Endodermal cell (in vitro differentiated cells): ENCODE data around the gene EPHB1. TPM values are rescaled to one million over a fixed set of nuclear protein-coding genes. Genes with fewer than 3 reads are reported as not detected.

Experiments
- DNase-seq: peaks from one replicate; pipeline ENCODE4 v3.0.0-alpha.2; 2017
- H3K27ac ChIP-seq: 2 replicates; pipeline ENCODE4 v1.5.1; 2013; ENCODE audit warnings: mild to moderate bottlenecking, low read depth, low read length, moderate library complexity
- H3K27me3 ChIP-seq: 2 replicates; pipeline ENCODE4 v1.6.1; 2013; ENCODE audit warnings: mild to moderate bottlenecking, low read length, moderate library complexity; ENCODE audit not compliant: insufficient read depth, control insufficient read depth, poor library complexity, severe bottlenecking
- H3K36me3 ChIP-seq: 2 replicates; pipeline ENCODE4 v1.7.0; 2013; ENCODE audit warnings: mild to moderate bottlenecking, low read length, moderate library complexity; ENCODE audit not compliant: control insufficient read depth, insufficient read depth
- H3K4me1 ChIP-seq: one replicate; pipeline ENCODE4 v1.7.0; 2013; ENCODE audit warnings: low read length; ENCODE audit not compliant: control insufficient read depth, insufficient read depth
- H3K4me3 ChIP-seq: 2 replicates; pipeline ENCODE4 v1.5.1; 2013; ENCODE audit warnings: mild to moderate bottlenecking, low read length, moderate library complexity
- H3K9ac ChIP-seq: 2 replicates; pipeline ENCODE4 v1.6.1; 2013; ENCODE audit warnings: mild to moderate bottlenecking, low read length, moderate library complexity; ENCODE audit not compliant: poor library complexity, severe bottlenecking; ENCODE audit errors: extremely low read depth
- H3K9me3 ChIP-seq: 2 replicates; pipeline ENCODE4 v1.6.1; 2013; ENCODE audit warnings: mild to moderate bottlenecking, low read length, moderate library complexity; ENCODE audit not compliant: control insufficient read depth
- H3K27ac Mint-ChIP-seq: 2 replicates; pipeline ENCODE4 v1.8.0; 2020; ENCODE audit warnings: mixed read lengths
- H3K27me3 Mint-ChIP-seq: 2 replicates; pipeline ENCODE4 v1.8.0; 2021; ENCODE audit warnings: mild to moderate bottlenecking, mixed read lengths; ENCODE audit not compliant: insufficient read depth
- H3K36me3 Mint-ChIP-seq: 2 replicates; pipeline ENCODE4 v1.8.0; 2020; ENCODE audit warnings: low read depth, mixed read lengths
- H3K4me1 Mint-ChIP-seq: 2 replicates; pipeline ENCODE4 v1.8.0; 2020; ENCODE audit warnings: mixed read lengths
- H3K4me3 Mint-ChIP-seq: 2 replicates; pipeline ENCODE4 v1.8.0; 2020; ENCODE audit warnings: mild to moderate bottlenecking, moderate library complexity, mixed read lengths
- H3K9me3 Mint-ChIP-seq: 2 replicates; pipeline ENCODE4 v1.8.0; 2020; ENCODE audit warnings: mild to moderate bottlenecking, mixed read lengths
- WGBS, 2 experiments: methylation state at CpG; one replicate each; pipeline versions ENCODE4 v1.1.5 to v1.1.7; 2013; ENCODE audit warnings: missing lambda C conversion rate in 2 of 2, mixed read lengths in 1 of 2; ENCODE audit not compliant: insufficient coverage in 1 of 2, insufficient read length in 1 of 2; 5-methylcytosine and 5-hydroxymethylcytosine counted together
- total RNA-seq, 2 donors: library from RNA; stranded (reverse); fragmentation: NEBNext Ultra II Directional in 1 of 2; extraction: Animal tissue kit (Norgen Biotek cat#: 25700) in 1 of 2; gene quantifications; 2 replicates in 1 of 2; 3 replicates in 1 of 2; pipeline ENCODE4 v1.2.1, GENCODE V29; 2021
- TF ChIP-seq, protein P1 (sequence below): fragments of 200-600 bp; sonication (generic); conservative IDR thresholded peaks from 2 replicates; pipeline ENCODE4 v1.5.0; 2021; ENCODE audit warnings: antibody characterized with exemption, mild to moderate bottlenecking

EPHB1 gene
- total RNA-seq, 2 donors from 2014 or later: 2.9 to 3.6 TPM

DNA sequence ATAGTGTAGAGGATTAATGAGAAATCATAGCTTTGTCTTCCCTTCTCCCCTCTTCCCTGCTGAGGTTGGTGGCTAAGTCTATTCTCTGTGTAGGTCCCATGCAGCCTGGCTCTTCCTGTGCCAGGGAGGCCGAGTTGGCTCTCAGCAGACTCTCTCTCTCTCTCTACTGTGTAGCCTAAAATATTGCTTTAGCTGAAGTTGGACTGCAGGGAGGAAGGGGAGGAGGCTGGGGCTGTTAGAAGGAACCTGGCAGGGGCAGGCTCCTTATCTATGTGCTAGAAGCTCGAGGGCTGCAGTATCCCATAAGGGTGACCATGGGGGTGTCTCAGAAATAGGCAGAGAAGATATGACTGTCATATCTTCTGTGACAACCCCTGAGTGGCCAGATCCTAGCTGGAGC lies 160.8 kb downstream of the EPHB1 start:
- Mint-ChIP-seq H3K4me1 (peaks cover 11% of the 10 kb centered on the region), H3K9me3 (no peaks in the 10 kb centered on the region), H3K4me3 (no peak overlapping the region), H3K36me3 (no peaks in the 10 kb centered on the region), H3K27me3 (peaks cover 26% of the 10 kb centered on the region), H3K27ac (no peak overlapping the region)
- no peak for DNase-seq
- TF ChIP-seq, protein P1, sequence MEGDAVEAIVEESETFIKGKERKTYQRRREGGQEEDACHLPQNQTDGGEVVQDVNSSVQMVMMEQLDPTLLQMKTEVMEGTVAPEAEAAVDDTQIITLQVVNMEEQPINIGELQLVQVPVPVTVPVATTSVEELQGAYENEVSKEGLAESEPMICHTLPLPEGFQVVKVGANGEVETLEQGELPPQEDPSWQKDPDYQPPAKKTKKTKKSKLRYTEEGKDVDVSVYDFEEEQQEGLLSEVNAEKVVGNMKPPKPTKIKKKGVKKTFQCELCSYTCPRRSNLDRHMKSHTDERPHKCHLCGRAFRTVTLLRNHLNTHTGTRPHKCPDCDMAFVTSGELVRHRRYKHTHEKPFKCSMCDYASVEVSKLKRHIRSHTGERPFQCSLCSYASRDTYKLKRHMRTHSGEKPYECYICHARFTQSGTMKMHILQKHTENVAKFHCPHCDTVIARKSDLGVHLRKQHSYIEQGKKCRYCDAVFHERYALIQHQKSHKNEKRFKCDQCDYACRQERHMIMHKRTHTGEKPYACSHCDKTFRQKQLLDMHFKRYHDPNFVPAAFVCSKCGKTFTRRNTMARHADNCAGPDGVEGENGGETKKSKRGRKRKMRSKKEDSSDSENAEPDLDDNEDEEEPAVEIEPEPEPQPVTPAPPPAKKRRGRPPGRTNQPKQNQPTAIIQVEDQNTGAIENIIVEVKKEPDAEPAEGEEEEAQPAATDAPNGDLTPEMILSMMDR: no peak
- Histone ChIP-seq H3K4me3 (no peak overlapping the region), H3K27me3 (no peaks in the 10 kb centered on the region), H3K36me3 (no peaks in the 10 kb centered on the region), H3K9me3 (no peaks in the 10 kb centered on the region), H3K9ac (no peak overlapping the region), H3K27ac (no peak overlapping the region), H3K4me1 (no peaks in the 10 kb centered on the region)
- WGBS, 2 experiments: 85 to 100% methylated on average over 1 to 2 of the region's 2 CpGs

DNA sequence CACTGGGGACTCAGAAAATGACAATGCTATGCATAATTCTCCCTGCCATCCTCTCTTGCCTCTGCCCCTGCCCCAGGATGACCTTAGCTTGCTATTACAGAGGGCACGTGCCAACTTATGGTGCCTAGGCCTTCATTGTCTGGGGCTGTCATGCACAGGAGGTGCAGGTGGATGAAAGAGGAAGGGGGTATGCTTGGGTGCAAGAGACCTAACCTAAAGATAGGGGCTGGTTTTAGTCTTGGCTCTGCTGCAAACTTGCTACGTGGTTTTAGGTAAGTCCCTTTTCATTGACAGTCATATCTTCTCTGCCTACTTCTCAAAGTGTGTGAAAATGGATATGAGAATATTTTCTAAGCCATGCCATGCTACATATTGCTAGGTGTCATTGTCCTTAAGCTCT lies 161.3 kb downstream of the EPHB1 start:
- Mint-ChIP-seq H3K36me3 (no peaks in the 10 kb centered on the region), H3K4me3 (no peak overlapping the region), H3K4me1 (peaks cover 11% of the 10 kb centered on the region), H3K27me3 (peaks cover 24% of the 10 kb centered on the region), H3K9me3 (no peaks in the 10 kb centered on the region), H3K27ac (no peak overlapping the region)
- Histone ChIP-seq H3K4me3 (no peak overlapping the region), H3K4me1 (no peaks in the 10 kb centered on the region), H3K9me3 (no peaks in the 10 kb centered on the region), H3K27ac (no peak overlapping the region), H3K9ac (no peak overlapping the region), H3K36me3 (no peaks in the 10 kb centered on the region), H3K27me3 (no peaks in the 10 kb centered on the region)
- no peak for DNase-seq
- WGBS, 2 experiments: 80 to 98% methylated on average over 1 to 2 of the region's 2 CpGs
- TF ChIP-seq, protein P1: no peak

DNA sequence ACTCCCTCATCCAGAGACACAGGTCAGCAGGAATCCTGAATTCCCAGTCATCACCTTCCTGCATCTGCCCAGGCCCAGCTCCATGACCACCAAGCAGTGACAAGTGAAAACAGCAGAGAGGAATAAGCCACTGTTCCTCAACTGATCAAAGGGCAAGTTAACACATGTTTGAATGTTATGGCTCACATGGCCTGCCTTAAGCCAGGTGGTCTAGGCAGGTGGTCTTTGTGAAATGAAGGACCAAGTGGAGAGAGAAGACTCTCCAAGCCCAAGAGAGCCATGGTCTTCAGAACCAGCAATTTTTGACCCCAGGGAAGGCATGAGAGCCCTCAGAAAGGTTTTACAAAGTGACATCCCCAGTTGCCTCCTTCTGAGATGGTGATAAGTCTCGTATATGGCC lies 161.8 kb downstream of the EPHB1 start:
- TF ChIP-seq, protein P1: no peak
- H3K9me3 ChIP-seq: no peaks in the 10 kb centered on the region
- no peak overlapping the region for H3K4me3 Mint-ChIP-seq
- no peaks in the 10 kb centered on the region for H3K27me3 ChIP-seq
- no peak overlapping the region for H3K27ac Mint-ChIP-seq
- peak; percentile 18 for DNase-seq
- no peaks in the 10 kb centered on the region for H3K9me3 Mint-ChIP-seq
- H3K4me1 Mint-ChIP-seq: peaks cover 11% of the 10 kb centered on the region
- H3K36me3 ChIP-seq: no peaks in the 10 kb centered on the region
- no peak overlapping the region for H3K4me3 ChIP-seq
- WGBS, 2 experiments: 75 to 97% methylated on average over 1 of the region's 1 CpG
- no peak overlapping the region for H3K9ac ChIP-seq
- no peak overlapping the region for H3K27ac ChIP-seq
- no peaks in the 10 kb centered on the region for H3K36me3 Mint-ChIP-seq
- peaks cover 26% of the 10 kb centered on the region for H3K27me3 Mint-ChIP-seq
- H3K4me1 ChIP-seq: no peaks in the 10 kb centered on the region
